Skeletal muscle tissue (tissue), 4 donors: Measurements from ENCODE around the gene NDOR1. TPM values are rescaled to one million over a fixed set of nuclear protein-coding genes. Genes with fewer than 3 reads are reported as not detected.

Source experiments
- H3K27ac ChIP-seq: one replicate; pipeline ENCODE4 v1.7.0; 2013; ENCODE audit warnings: mild to moderate bottlenecking, low read depth, low read length, inconsistent platforms
- H3K27me3 ChIP-seq, 3 donors: one replicate each; pipeline ENCODE4 v1.7.0; 2013; ENCODE audit warnings: low read length in 3 of 3; ENCODE audit not compliant: control insufficient read depth in 3 of 3, insufficient read depth in 3 of 3
- H3K36me3 ChIP-seq, 3 donors: one replicate each; pipeline ENCODE4 v1.7.0; 2013; ENCODE audit warnings: low read length in 3 of 3; ENCODE audit not compliant: control insufficient read depth in 3 of 3, insufficient read depth in 3 of 3
- H3K4me1 ChIP-seq, 3 donors: one replicate each; pipeline ENCODE4 v1.7.0; 2013; ENCODE audit warnings: low read length in 3 of 3, mild to moderate bottlenecking in 3 of 3; ENCODE audit not compliant: control insufficient read depth in 3 of 3, insufficient read depth in 3 of 3
- H3K4me3 ChIP-seq, 3 donors: one replicate each; pipeline ENCODE4 v1.7.0; 2013; ENCODE audit warnings: low read length in 3 of 3
- H3K9ac ChIP-seq, 3 donors: one replicate each; pipeline ENCODE4 v1.7.0; 2013; ENCODE audit warnings: low read length in 3 of 3, mild to moderate bottlenecking in 3 of 3, moderate library complexity in 2 of 3, low read depth in 1 of 3
- H3K9me3 ChIP-seq, 3 donors: one replicate each; pipeline ENCODE4 v1.7.0; 2013; ENCODE audit warnings: low read length in 3 of 3; ENCODE audit not compliant: control insufficient read depth in 3 of 3
- total RNA-seq: library from RNA; depleted of rRNA; stranded (reverse); fragments of >200 nt; gene quantifications from one replicate; pipeline ENCODE4 v1.2.3, GENCODE V29; 2014
- donor health status: Osteomylitis.

Gene NDOR1
- 4.7 TPM for total RNA-seq

GRCh38 chr9:137205126-137206069, at the start of gene NDOR1, which contains the start of gene TMEM203:
Gene NDOR1, plus strand, starts transcription at chr9:137205700. Its CDS starts 78 bp downstream, at chr9:137205778.
Gene TMEM203, minus strand, starts transcription at chr9:137205648. Its CDS starts 234 bp downstream, at chr9:137205414.
- Histone ChIP-seq H3K4me3 (peak within 1 kb of the TSS; percentile 96 to 99 (median 97)), H3K36me3 (peaks cover 3 to 12% (median 3%) of the 10 kb centered on the region in 3 donors), H3K9me3 (no peaks in the 10 kb centered on the region), H3K27me3 (no peaks in the 10 kb centered on the region), H3K4me1 (peaks cover 51 to 61% (median 52%) of the 10 kb centered on the region in 3 donors), H3K9ac (peak within 1 kb of the TSS; percentile 84 to 93 (median 91)), H3K27ac (peak within 1 kb of the TSS; percentile 73)

GRCh38 chr9:137156567-137157375, 48.7 kb upstream of the NDOR1 start:
- peaks cover 0 to 4% (median 4%) of the 10 kb centered on the region in 3 donors for H3K4me1 ChIP-seq
- H3K9ac ChIP-seq: no peak overlapping the region
- no peaks in the 10 kb centered on the region for H3K36me3 ChIP-seq
- no peaks in the 10 kb centered on the region for H3K9me3 ChIP-seq
- H3K27me3 ChIP-seq: peaks cover 64 to 72% (median 70%) of the 10 kb centered on the region in 3 donors
- no peak overlapping the region for H3K4me3 ChIP-seq
- no peak overlapping the region for H3K27ac ChIP-seq

- H3K36me3 ChIP-seq: no peaks in the 10 kb centered on the region
- H3K27me3 ChIP-seq: peaks cover 66 to 74% (median 74%) of the 10 kb centered on the region in 3 donors
- H3K9me3 ChIP-seq: no peaks in the 10 kb centered on the region
- peaks cover 0 to 8% (median 4%) of the 10 kb centered on the region in 3 donors for H3K4me1 ChIP-seq
- no peak overlapping the region for H3K4me3 ChIP-seq
- H3K27ac ChIP-seq: no peak overlapping the region
- no peak overlapping the region for H3K9ac ChIP-seq
These were observed 47.7 kb upstream of the NDOR1 start for GRCh38 chr9:137157618-137158415.

GRCh38 chr9:137158625-137159024, 46.9 kb upstream of the NDOR1 start:
- Histone ChIP-seq H3K4me3 (no peak overlapping the region), H3K4me1 (peaks cover 3 to 15% (median 8%) of the 10 kb centered on the region in 3 donors), H3K9ac (no peak overlapping the region), H3K9me3 (no peaks in the 10 kb centered on the region), H3K36me3 (no peaks in the 10 kb centered on the region), H3K27ac (no peak overlapping the region), H3K27me3 (peaks cover 65 to 81% (median 73%) of the 10 kb centered on the region in 3 donors)

GRCh38 chr9:137159105-137160053, 46.1 kb upstream of the NDOR1 start:
- Histone ChIP-seq H3K9me3 (no peaks in the 10 kb centered on the region), H3K27me3 (peaks cover 72 to 88% (median 80%) of the 10 kb centered on the region in 3 donors), H3K36me3 (no peaks in the 10 kb centered on the region), H3K4me1 (peaks cover 3 to 15% (median 8%) of the 10 kb centered on the region in 3 donors), H3K4me3 (no peak overlapping the region), H3K9ac (no peak overlapping the region), H3K27ac (no peak overlapping the region)

GRCh38 chr9:137160054-137160425, 45.5 kb upstream of the NDOR1 start:
- H3K4me3 ChIP-seq: no peak overlapping the region

GRCh38 chr9:137160716-137161557, 44.6 kb upstream of the NDOR1 start:
- Histone ChIP-seq H3K27me3 (peaks cover 78 to 91% (median 85%) of the 10 kb centered on the region in 3 donors), H3K9ac (no peak overlapping the region), H3K4me3 (no peak overlapping the region), H3K4me1 (peaks cover 3 to 15% (median 8%) of the 10 kb centered on the region in 3 donors), H3K27ac (no peak overlapping the region), H3K36me3 (no peaks in the 10 kb centered on the region), H3K9me3 (no peaks in the 10 kb centered on the region)

More at GRCh38 chr9:137160054-137160425, 45.5 kb upstream of the NDOR1 start:
- no peak overlapping the region for H3K27ac ChIP-seq
- no peaks in the 10 kb centered on the region for H3K36me3 ChIP-seq
- H3K27me3 ChIP-seq: peaks cover 78 to 91% (median 85%) of the 10 kb centered on the region in 3 donors
- H3K9me3 ChIP-seq: no peaks in the 10 kb centered on the region
- H3K4me1 ChIP-seq: peaks cover 3 to 15% (median 8%) of the 10 kb centered on the region in 3 donors
- no peak overlapping the region for H3K9ac ChIP-seq
